ENCODE measurements around the gene UBXN11. TPM values are rescaled to one million over a fixed set of nuclear protein-coding genes. Genes with fewer than 3 reads are reported as not detected.

The UBXN11 gene
- total and polyA plus RNA-seq, 7 donors, result 3.5 to 7.0 (median 4.2) TPM

GRCh38 chr1:26345718-26346117, 39.3 kb upstream of the UBXN11 start:
- no peak for DNase-seq
- no peak overlapping the region for H3K27ac ChIP-seq
- TF ChIP-seq CTCF (IDR thresholded peaks at IDR 0.05), result no peak
- WGBS, 3 donors, result 82 to 87% (median 86%) methylated on average over 14 to 15 of the region's 15 CpGs
- no peaks in the 10 kb centered on the region for H3K4me1 ChIP-seq
- no peaks in the 10 kb centered on the region for H3K36me3 ChIP-seq (ENCODE audit: insufficient read depth in 1 of 2, low read depth in 1 of 2)
- H3K4me3 ChIP-seq, result no peak overlapping the region
- no peak for ATAC-seq
- H3K27me3 ChIP-seq (ENCODE audit: insufficient read depth in 3 of 3, low read length in 2 of 3), result peaks cover 0 to 9% (median 0%) of the 10 kb centered on the region in 3 donors
- intact Hi-C loops (cut with DNase I), result no loop called here
- no peaks in the 10 kb centered on the region for H3K9me3 ChIP-seq

- no peak for TF ChIP-seq CTCF (IDR thresholded peaks at IDR 0.05)
- DNase-seq, result no peak
- intact Hi-C loops (cut with DNase I), result no loop called here
- Histone ChIP-seq H3K36me3 (ENCODE audit: insufficient read depth in 1 of 2, low read depth in 1 of 2) (no peaks in the 10 kb centered on the region), H3K27ac (no peak overlapping the region), H3K9me3 (no peaks in the 10 kb centered on the region), H3K4me3 (no peak overlapping the region), H3K27me3 (ENCODE audit: insufficient read depth in 3 of 3, low read length in 2 of 3) (peaks cover 0 to 9% (median 0%) of the 10 kb centered on the region in 3 donors), H3K4me1 (no peaks in the 10 kb centered on the region)
- 89 to 91% (median 90%) methylated on average over 14 to 15 of the region's 15 CpGs for WGBS, 3 donors
- peak in 1 of 4 donors; percentile 14 for ATAC-seq
Observed at GRCh38 chr1:26344147-26344920, 37.9 kb upstream of the UBXN11 start.

GRCh38 chr1:26340047-26340481, 33.6 kb upstream of the UBXN11 start:
- intact Hi-C loops (cut with DNase I), result no loop called here
- Histone ChIP-seq H3K9me3 (no peaks in the 10 kb centered on the region), H3K4me3 (no peak overlapping the region), H3K36me3 (ENCODE audit: insufficient read depth in 1 of 2, low read depth in 1 of 2) (no peaks in the 10 kb centered on the region), H3K27me3 (ENCODE audit: insufficient read depth in 3 of 3, low read length in 2 of 3) (peaks cover 0 to 24% (median under 1%) of the 10 kb centered on the region in 3 donors), H3K27ac (no peak overlapping the region), H3K4me1 (peaks cover 9% of the 10 kb centered on the region)
- no peak for ATAC-seq
- no peak for DNase-seq
- no peak for TF ChIP-seq CTCF (IDR thresholded peaks at IDR 0.05)
- 73 to 83% (median 80%) methylated on average over 4 of the region's 4 CpGs for WGBS, 3 donors

GRCh38 chr1:26338670-26339069, 32.2 kb upstream of the UBXN11 start:
- H3K27me3 ChIP-seq (ENCODE audit: insufficient read depth in 3 of 3, low read length in 2 of 3), result peaks cover 0 to 32% (median 2%) of the 10 kb centered on the region in 3 donors
- no peak overlapping the region for H3K27ac ChIP-seq
- DNase-seq (no peak), ATAC-seq (no peak)
- no peaks in the 10 kb centered on the region for H3K9me3 ChIP-seq
- peaks cover 9% of the 10 kb centered on the region for H3K4me1 ChIP-seq
- H3K4me3 ChIP-seq, result no peak overlapping the region
- no peaks in the 10 kb centered on the region for H3K36me3 ChIP-seq (ENCODE audit: insufficient read depth in 1 of 2, low read depth in 1 of 2)
- intact Hi-C loops (cut with DNase I), result no loop called here
- WGBS, 3 donors, result 25 to 52% (median 39%) methylated on average over 1 of the region's 1 CpG
- TF ChIP-seq CTCF (IDR thresholded peaks at IDR 0.05), result no peak

Measured in psoas muscle (tissue), 8 donors.